HCT116 (cell line): Measurements from ENCODE around the gene INTS1. TPM values are rescaled to one million over a fixed set of nuclear protein-coding genes. Genes with fewer than 3 reads are reported as not detected.
A peak's percentile ranks its signal among the peaks of the same experiment; 100 is the strongest.

Experiments used
- ATAC-seq: fragments of 200-7000 bp; cut with Tn5 transposase; 2 replicates; pipeline ENCODE4 v1.9.1; 2020; ENCODE audit warnings: mild to moderate bottlenecking, moderate library complexity
- BruUV-seq: library from RNA; stranded (reverse); fragments of 400-500 nt; replicated peaks from 2 replicates; lab custom pipeline; 2021; lab: Mats Ljungman, UMichigan
- CTCF ChIA-PET: fragments of 300-600 bp; sonication (Branson Sonifier 250); formaldehyde crosslinking; loops from one replicate; lab custom pipeline; 2021; ENCODE audit warnings: antibody characterized with exemption; lab: Charles Lee
- POLR2A ChIA-PET: fragments of 300-600, 350-600 bp; sonication (Branson Sonifier 250); formaldehyde crosslinking; loops from one replicate; lab custom pipeline; 2021; ENCODE audit warnings: antibody characterized with exemption; lab: Charles Lee
- RAD21 ChIA-PET, 2 experiments: fragments of 300-600 bp; sonication (Branson Sonifier 250); formaldehyde crosslinking; loops; one replicate each; lab custom pipeline; 2023; ENCODE audit warnings: low total read pairs in 2 of 2; ENCODE audit not compliant: uncharacterized antibody in 2 of 2, unreplicated experiment in 2 of 2, low non-redundant PET in 1 of 2; lab: Charles Lee
- DNase-seq: peaks from one replicate; pipeline ENCODE4 v3.0.0-alpha.2; 2010; ENCODE audit warnings: low read depth, low spot score
- H2AFZ ChIP-seq: fragments of 200-600 bp; shearing (Covaris generic), sonication (generic); 2 replicates; pipeline ENCODE4 v1.6.1; 2017; ENCODE audit warnings: low read depth, mixed run types, mixed read lengths, antibody characterized with exemption, low read length; ENCODE audit not compliant: poor library complexity, severe bottlenecking
- H3K27ac ChIP-seq: 2 replicates; pipeline ENCODE4 v1.5.1; 2012; ENCODE audit warnings: low read depth, low read length
- H3K27me3 ChIP-seq: fragments of 200-600 bp; sonication (generic); 2 replicates; pipeline ENCODE4 v1.6.1; 2016; ENCODE audit warnings: mixed run types, low read length, mixed read lengths; ENCODE audit not compliant: insufficient read depth
- H3K36me3 ChIP-seq, 2 experiments: fragments of 200-500 bp in 1 of 2; fragments of 200-600 bp in 1 of 2; sonication (Bioruptor generic) in 1 of 2; sonication (generic) in 1 of 2; 2 replicates each; pipeline versions ENCODE4 v1.5.1 to v1.6.1; 2014 to 2016; ENCODE audit warnings: low read length in 2 of 2, inconsistent platforms in 1 of 2, mixed read lengths in 1 of 2, mixed run types in 1 of 2; ENCODE audit not compliant: insufficient read depth in 2 of 2, control insufficient read depth in 1 of 2
- H3K4me1 ChIP-seq, 2 experiments: fragments of 200-600 bp in 1 of 2; sonication (generic) in 1 of 2; 2 replicates each; pipeline versions ENCODE4 v1.5.1 to v1.6.1; 2012 to 2017; ENCODE audit warnings: low read length in 2 of 2, inconsistent platforms in 1 of 2, mild to moderate bottlenecking in 1 of 2, mixed read lengths in 1 of 2, mixed run types in 1 of 2, moderate library complexity in 1 of 2; ENCODE audit not compliant: insufficient read depth in 2 of 2, control insufficient read depth in 1 of 2
- H3K4me2 ChIP-seq: fragments of 200-600 bp; sonication (generic); 2 replicates; pipeline ENCODE4 v1.6.1; 2017; ENCODE audit warnings: mixed run types, low read length, mixed read lengths
- H3K4me3 ChIP-seq, 2 experiments: fragments of 200-600 bp in 1 of 2; sonication (generic) in 1 of 2; replicated peaks in 1 of 2; 2 replicates each; pipeline ENCODE4 v1.5.1; 2011 to 2016; ENCODE audit warnings: low read length in 2 of 2, control low read depth in 1 of 2, low read depth in 1 of 2, mild to moderate bottlenecking in 1 of 2, mixed read lengths in 1 of 2, mixed run types in 1 of 2
- H3K79me2 ChIP-seq: fragments of 200-600 bp; sonication (generic); 2 replicates; pipeline ENCODE4 v1.6.1; 2017; ENCODE audit warnings: mild to moderate bottlenecking, mixed run types, low read length, moderate library complexity, mixed read lengths; ENCODE audit not compliant: insufficient read depth
- H3K9ac ChIP-seq: fragments of 200-600 bp; sonication (generic); 2 replicates; pipeline ENCODE4 v1.6.1; 2016; ENCODE audit warnings: low read length, mixed read lengths
- H3K9me2 ChIP-seq: fragments of 200-600 bp; sonication (generic), shearing (Covaris generic); 2 replicates; pipeline ENCODE4 v1.6.1; 2017; ENCODE audit warnings: mixed run types, mild to moderate bottlenecking, moderate library complexity; ENCODE audit not compliant: insufficient read depth
- H3K9me3 ChIP-seq, 2 experiments: fragments of 200-500 bp in 1 of 2; fragments of 200-600 bp in 1 of 2; sonication (Bioruptor generic) in 1 of 2; sonication (generic) in 1 of 2; 2 replicates each; pipeline ENCODE4 v1.6.1; 2014 to 2017; ENCODE audit warnings: low read length in 2 of 2, mixed read lengths in 2 of 2, inconsistent platforms in 1 of 2, low read depth in 1 of 2, mild to moderate bottlenecking in 1 of 2, mixed run types in 1 of 2, moderate library complexity in 1 of 2; ENCODE audit not compliant: control insufficient read depth in 1 of 2, insufficient read depth in 1 of 2
- H4K20me1 ChIP-seq: fragments of 200-600 bp; sonication (generic), shearing (Covaris generic); 2 replicates; pipeline ENCODE4 v1.6.1; 2017; ENCODE audit warnings: mixed run types, mild to moderate bottlenecking, moderate library complexity; ENCODE audit not compliant: insufficient read depth
- CBX3 ChIP-seq: IDR thresholded peaks from 2 replicates; pipeline ENCODE4 v1.6.1; 2012; ENCODE audit warnings: low read depth
- CEBPB ChIP-seq: IDR thresholded peaks from 2 replicates; pipeline ENCODE4 v1.6.1; 2012; ENCODE audit warnings: low read depth
- ELF1 ChIP-seq: IDR thresholded peaks from 2 replicates; pipeline ENCODE4 v1.6.1; 2012; ENCODE audit warnings: low read depth, borderline replicate concordance
- EZH2 ChIP-seq: fragments of 200-600 bp; sonication (generic); IDR thresholded peaks from 2 replicates; pipeline ENCODE4 v1.6.1; 2017; ENCODE audit warnings: antibody characterized with exemption, mixed run types
- EZH2phosphoT487 ChIP-seq: fragments of 200-600 bp; IDR thresholded peaks from 2 replicates; pipeline ENCODE4 v1.6.1; 2018; ENCODE audit warnings: antibody characterized with exemption, borderline replicate concordance
- FOSL1 ChIP-seq: IDR thresholded peaks from 2 replicates; pipeline ENCODE4 v1.6.1; 2012; ENCODE audit warnings: low read depth
- MAX ChIP-seq: IDR thresholded peaks from 2 replicates; pipeline ENCODE4 v1.6.1; 2012
- POLR2A ChIP-seq: IDR thresholded peaks from 2 replicates; pipeline ENCODE4 v1.7.0; 2011; ENCODE audit warnings: borderline replicate concordance; ENCODE audit not compliant: insufficient read depth, insufficient read length; ENCODE audit errors: extremely low read depth
- POLR2AphosphoS5 ChIP-seq: IDR thresholded peaks from 2 replicates; pipeline ENCODE4 v1.6.1; 2011; ENCODE audit warnings: mild to moderate bottlenecking, low read depth, low read length, moderate library complexity
- RAD21 ChIP-seq: IDR thresholded peaks from 2 replicates; pipeline ENCODE4 v1.6.1; 2012; ENCODE audit warnings: low read depth, mild to moderate bottlenecking
- SIN3A ChIP-seq: IDR thresholded peaks from 2 replicates; pipeline ENCODE4 v1.6.1; 2012; ENCODE audit warnings: low read depth
- SP1 ChIP-seq: IDR thresholded peaks from 2 replicates; pipeline ENCODE4 v1.6.1; 2012; ENCODE audit warnings: low read depth
- SRF ChIP-seq: IDR thresholded peaks from 2 replicates; pipeline ENCODE4 v1.6.1; 2012; ENCODE audit warnings: low read depth
- TCF7L2 ChIP-seq: IDR thresholded peaks from 2 replicates; pipeline ENCODE4 v1.7.0; 2011; ENCODE audit warnings: borderline replicate concordance, inconsistent platforms; ENCODE audit not compliant: insufficient read depth, insufficient read length; ENCODE audit errors: extremely low read depth
- YY1 ChIP-seq: IDR thresholded peaks from 2 replicates; pipeline ENCODE4 v1.6.1; 2011; ENCODE audit warnings: low read length, low read depth, moderate library complexity, mild to moderate bottlenecking; ENCODE audit not compliant: insufficient replicate concordance; ENCODE audit errors: extremely low read depth
- ZFX ChIP-seq: fragments of 450-650 bp; IDR thresholded peaks from 2 replicates; pipeline ENCODE4 v1.6.1; 2017
- ZNF274 ChIP-seq: fragments of 200-500 bp; sonication (Bioruptor generic); IDR thresholded peaks from 2 replicates; pipeline ENCODE4 v1.6.1; 2014; ENCODE audit warnings: mild to moderate bottlenecking, low read depth, low read length, inconsistent platforms
- intact Hi-C: fragments of 100-400 bp; cut with micrococcal nuclease; formaldehyde crosslinking; loops from 2 replicates; pipeline ENCODE4 v1.10.0; 2022
- total RNA-seq: library from RNA; stranded (reverse); gene quantifications from one replicate; pipeline ENCODE4 v1.2.1, GENCODE V29; 2021; ENCODE audit not compliant: unreplicated experiment
- TF ChIP-seq, protein P1 (sequence below): IDR thresholded peaks from 2 replicates; pipeline ENCODE4 v1.6.1; 2011; ENCODE audit warnings: mild to moderate bottlenecking, low read length, moderate library complexity; ENCODE audit not compliant: insufficient replicate concordance; ENCODE audit errors: extremely low read depth

The INTS1 gene
- total RNA-seq, 1 experiment from 2014 or later = 167 TPM

- no peaks in the 10 kb centered on the region for H3K79me2 ChIP-seq
- TF ChIP-seq EZH2 (no peak), YY1 (peak; percentile 11)
- TF ChIP-seq, all 23 proteins: peak for 1
- Histone ChIP-seq H3K9ac (no peak overlapping the region), H3K4me3 (no peak overlapping the region), H3K27ac (no peak overlapping the region), H3K9me2 (no peaks in the 10 kb centered on the region), H3K4me2 (no peak overlapping the region), H2AFZ (peak overlapping the region; percentile 58), H3K9me3 (no peaks in the 10 kb centered on the region), H4K20me1 (no peaks in the 10 kb centered on the region), H3K36me3 (no peaks in the 10 kb centered on the region), H3K27me3 (no peaks in the 10 kb centered on the region), H3K4me1 (no peaks in the 10 kb centered on the region)
- intact Hi-C loops = no loop called here
- RAD21 ChIA-PET = no interaction called here
- CTCF ChIA-PET = no interaction called here
- peak; percentile 91 for ATAC-seq
- BruUV-seq = no TSS peak
- POLR2A ChIA-PET = no interaction called here
- DNase-seq = peak; percentile 16
These were observed 78.7 kb downstream of the INTS1 start for GRCh38 chr7:1425292-1426136.

DNA sequence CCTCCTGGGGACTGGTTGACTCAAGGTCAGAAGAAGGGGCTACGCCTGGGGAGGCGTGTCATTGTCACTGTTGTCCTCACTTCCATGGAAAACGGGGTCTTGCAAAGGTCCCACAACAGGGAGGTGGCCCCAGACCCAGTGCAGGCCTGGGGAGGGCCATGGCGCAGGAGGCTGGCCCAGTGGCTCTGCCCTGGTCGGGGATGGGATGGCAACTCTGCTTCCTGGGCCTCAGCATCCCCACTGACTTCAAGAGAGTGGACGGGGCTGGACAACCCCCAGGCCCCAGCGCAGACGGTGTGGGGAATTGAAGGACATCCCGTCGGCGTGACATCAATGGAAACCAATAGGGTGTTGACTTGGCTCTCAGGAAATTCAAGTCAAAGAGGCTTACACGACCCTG lies 80.1 kb downstream of the INTS1 start:
- intact Hi-C loops = no loop called here
- no TSS peak for BruUV-seq
- no peak overlapping the region for H3K9ac ChIP-seq
- no peaks in the 10 kb centered on the region for H3K9me3 ChIP-seq
- no peaks in the 10 kb centered on the region for H4K20me1 ChIP-seq
- H3K4me3 ChIP-seq = no peak overlapping the region
- no peak for DNase-seq
- ATAC-seq = no peak
- H2AFZ ChIP-seq = no peak overlapping the region
- RAD21 ChIA-PET = no interaction called here
- H3K79me2 ChIP-seq = no peaks in the 10 kb centered on the region
- no peaks in the 10 kb centered on the region for H3K27me3 ChIP-seq
- H3K36me3 ChIP-seq = no peaks in the 10 kb centered on the region
- H3K4me1 ChIP-seq = no peaks in the 10 kb centered on the region; a peak in 1 of 4 replicates
- no peak overlapping the region for H3K4me2 ChIP-seq
- H3K27ac ChIP-seq = no peak overlapping the region
- POLR2A ChIA-PET = no interaction called here
- CTCF ChIA-PET = no interaction called here
- no peaks in the 10 kb centered on the region for H3K9me2 ChIP-seq
- TF ChIP-seq SIN3A (no peak), CBX3 (no peak), EZH2phosphoT487 (no peak), YY1 (no peak), SP1 (no peak), ZFX (no peak), RAD21 (no peak), POLR2AphosphoS5 (no peak), FOSL1 (no peak), MAX (no peak), ZNF274 (no peak), ELF1 (no peak), CEBPB (no peak), POLR2A (no peak), EZH2 (no peak), SRF (no peak), TCF7L2 (no peak)
- TF ChIP-seq, protein P1, sequence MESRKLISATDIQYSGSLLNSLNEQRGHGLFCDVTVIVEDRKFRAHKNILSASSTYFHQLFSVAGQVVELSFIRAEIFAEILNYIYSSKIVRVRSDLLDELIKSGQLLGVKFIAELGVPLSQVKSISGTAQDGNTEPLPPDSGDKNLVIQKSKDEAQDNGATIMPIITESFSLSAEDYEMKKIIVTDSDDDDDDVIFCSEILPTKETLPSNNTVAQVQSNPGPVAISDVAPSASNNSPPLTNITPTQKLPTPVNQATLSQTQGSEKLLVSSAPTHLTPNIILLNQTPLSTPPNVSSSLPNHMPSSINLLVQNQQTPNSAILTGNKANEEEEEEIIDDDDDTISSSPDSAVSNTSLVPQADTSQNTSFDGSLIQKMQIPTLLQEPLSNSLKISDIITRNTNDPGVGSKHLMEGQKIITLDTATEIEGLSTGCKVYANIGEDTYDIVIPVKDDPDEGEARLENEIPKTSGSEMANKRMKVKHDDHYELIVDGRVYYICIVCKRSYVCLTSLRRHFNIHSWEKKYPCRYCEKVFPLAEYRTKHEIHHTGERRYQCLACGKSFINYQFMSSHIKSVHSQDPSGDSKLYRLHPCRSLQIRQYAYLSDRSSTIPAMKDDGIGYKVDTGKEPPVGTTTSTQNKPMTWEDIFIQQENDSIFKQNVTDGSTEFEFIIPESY = no peak
